ENCODE measurements around the gene NDUFA13. TPM values are rescaled to one million over a fixed set of nuclear protein-coding genes. Genes with fewer than 3 reads are reported as not detected.

The NDUFA13 gene
- polyA plus RNA-seq, 1 of the 3 experiments (the other 2 are of a cell fraction) = 1,828 TPM

GRCh38 chr19:19499272-19499995 lies 16.6 kb upstream of the NDUFA13 start:
- ChIA-PET CTCF (interaction anchor here (0.8 kb wide), 1 partner anchor 8 kb away, joined by 3 read pairs; no protein-coding TSS in a partner anchor), POLR2A (no interaction called here)
- 73% methylated on average over 2 of the region's 18 CpGs for WGBS (ENCODE audit: low lambda C conversion rate)
- no peak overlapping the region for H3K27ac ChIP-seq (ENCODE audit: low read depth in 2 of 2, low read length in 1 of 2)
- H3K4me3 ChIP-seq (ENCODE audit: low read depth in 2 of 2, low read length in 1 of 2) = no peak overlapping the region
- H2AFZ ChIP-seq (ENCODE audit: low read depth) = no peak overlapping the region
- H3F3A ChIP-seq (replicated peaks; ENCODE audit: insufficient read depth) = no peaks in the 10 kb centered on the region
- no peak overlapping the region for H3K9ac ChIP-seq
- TF ChIP-seq USF1 (IDR thresholded peaks at IDR 0.05; ENCODE audit: borderline replicate concordance, low read depth) = no peak
- H3K36me3 ChIP-seq (replicated peaks in 1 of 2; ENCODE audit: control insufficient read depth in 1 of 2, insufficient read depth in 2 of 2, low read length in 1 of 2) = peaks cover under 1 to 65% of the 10 kb centered on the region in 2 experiments
- H3K79me2 ChIP-seq (ENCODE audit: insufficient read depth) = peaks cover 9% of the 10 kb centered on the region; the same call in 1 of the 2 replicates
- H3K27me3 ChIP-seq (ENCODE audit: insufficient read depth) = no peaks in the 10 kb centered on the region
- H3K4me2 ChIP-seq = no peak overlapping the region
- no peaks in the 10 kb centered on the region for H3K4me1 ChIP-seq (ENCODE audit: control insufficient read depth in 1 of 2, insufficient read depth in 2 of 2, low read depth in 1 of 2, low read length in 1 of 2)
- no peaks in the 10 kb centered on the region for H3K9me2 ChIP-seq
- no peaks in the 10 kb centered on the region for H4K20me1 ChIP-seq (ENCODE audit: insufficient read depth)
- no peaks in the 10 kb centered on the region for H3K9me3 ChIP-seq
- DNase-seq = no peak

- no peaks in the 10 kb centered on the region for H3K27me3 ChIP-seq (ENCODE audit: insufficient read depth)
- no peaks in the 10 kb centered on the region for H3K4me1 ChIP-seq (ENCODE audit: control insufficient read depth in 1 of 2, insufficient read depth in 2 of 2, low read depth in 1 of 2, low read length in 1 of 2)
- no peaks in the 10 kb centered on the region for H3F3A ChIP-seq (replicated peaks; ENCODE audit: insufficient read depth)
- H2AFZ ChIP-seq (ENCODE audit: low read depth) = no peak overlapping the region
- no peaks in the 10 kb centered on the region for H3K79me2 ChIP-seq (ENCODE audit: insufficient read depth)
- no peak overlapping the region for H3K9ac ChIP-seq
- H3K4me2 ChIP-seq = no peak overlapping the region
- DNase-seq = no peak
- H3K27ac ChIP-seq (ENCODE audit: low read depth in 2 of 2, low read length in 1 of 2) = no peak overlapping the region
- WGBS (ENCODE audit: low lambda C conversion rate) = 94% methylated on average over 20 of the region's 34 CpGs
- H3K4me3 ChIP-seq (ENCODE audit: low read depth in 2 of 2, low read length in 1 of 2) = no peak overlapping the region
- H3K9me3 ChIP-seq = no peaks in the 10 kb centered on the region
- TF ChIP-seq IRF3 (IDR thresholded peaks at IDR 0.05; ENCODE audit: low read depth, low read length) (no peak), RXRA (IDR thresholded peaks at IDR 0.05; ENCODE audit: borderline replicate concordance, low read depth) (no peak), USF1 (IDR thresholded peaks at IDR 0.05; ENCODE audit: borderline replicate concordance, low read depth) (no peak), RAD21 (IDR thresholded peaks at IDR 0.05; ENCODE audit: low read length) (no peak), GATA2 (CRISPR knock-in tag; IDR thresholded peaks at IDR 0.05) (no peak), POLR2AphosphoS5 (IDR thresholded peaks at IDR 0.05; ENCODE audit: low read depth, low read length) (no peak), PBX3 (IDR thresholded peaks at IDR 0.05) (no peak), USF2 (IDR thresholded peaks at IDR 0.05; ENCODE audit: borderline replicate concordance, low read depth, low read length) (no peak), CTCF (IDR thresholded peaks at IDR 0.05) (no peak), JUND (IDR thresholded peaks at IDR 0.05) (no peak), YY1 (IDR thresholded peaks at IDR 0.05; ENCODE audit: low read depth) (no peak), FOXM1 (IDR thresholded peaks at IDR 0.05; ENCODE audit: low read depth) (no peak), EZH2phosphoT487 (IDR thresholded peaks at IDR 0.05; ENCODE audit: borderline replicate concordance, low read depth) (no peak), FOSL2 (IDR thresholded peaks at IDR 0.05; ENCODE audit: borderline replicate concordance, low read depth) (no peak), EP300 (IDR thresholded peaks at IDR 0.05; ENCODE audit: borderline replicate concordance in 1 of 2, low read depth in 1 of 2, low read length in 1 of 2) (no peak), MEF2A (IDR thresholded peaks at IDR 0.05; ENCODE audit: borderline replicate concordance, low read depth) (no peak), TEAD4 (IDR thresholded peaks at IDR 0.05; ENCODE audit: borderline replicate concordance, insufficient read depth) (no peak), SMC3 (IDR thresholded peaks at IDR 0.05; ENCODE audit: low read depth, low read length) (no peak)
- ChIA-PET POLR2A (no interaction called here), CTCF (interaction anchor here (1.0 kb wide), 1 partner anchor 12 kb away, joined by 4 read pairs; no protein-coding TSS in a partner anchor)
- H3K36me3 ChIP-seq (replicated peaks in 1 of 2; ENCODE audit: control insufficient read depth in 1 of 2, insufficient read depth in 2 of 2, low read length in 1 of 2) = peaks cover 4 to 68% of the 10 kb centered on the region in 2 experiments
- H3K9me2 ChIP-seq = no peaks in the 10 kb centered on the region
- H4K20me1 ChIP-seq (ENCODE audit: insufficient read depth) = no peaks in the 10 kb centered on the region
Observed at GRCh38 chr19:19500975-19501644, 14.9 kb upstream of the NDUFA13 start.

Measured in SK-N-SH (cell line).